HG03045 (cell line): ENCODE measurements around the gene CNTLN.
"Not testable (repeated sequence)": the region's sequence is repeated elsewhere in the genome, so short reads cannot be mapped to it uniquely, and the experiment has no call there.

Source experiments
- ATAC-seq: cut with Tn5 transposase; IDR thresholded peaks from one replicate; pipeline ENCODE4 v1.9.1; 2021; ENCODE audit warnings: mild to moderate bottlenecking, moderate library complexity; ENCODE audit not compliant: unreplicated experiment

CNTLN gene

DNA sequence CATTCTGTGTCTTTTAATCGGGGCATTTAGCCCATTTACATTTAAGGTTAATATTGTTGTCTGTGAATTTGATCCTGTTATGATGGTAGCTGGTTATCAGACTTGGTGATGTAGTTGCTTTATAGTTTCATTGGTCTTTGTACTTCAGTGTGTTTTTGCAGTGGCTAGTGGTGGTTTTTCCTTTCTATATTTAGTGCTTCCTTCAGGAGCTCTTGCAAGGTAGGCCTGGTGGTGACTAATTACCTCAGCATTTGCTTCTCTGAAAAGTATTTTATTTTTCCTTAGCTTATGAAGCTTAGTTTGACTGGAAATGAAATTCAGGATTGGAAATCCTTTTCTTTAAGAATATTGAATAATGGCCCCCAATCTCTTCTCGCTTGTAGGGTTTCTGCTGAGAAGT is 156.9 kb downstream of the CNTLN start:
- ATAC-seq: no peak

DNA sequence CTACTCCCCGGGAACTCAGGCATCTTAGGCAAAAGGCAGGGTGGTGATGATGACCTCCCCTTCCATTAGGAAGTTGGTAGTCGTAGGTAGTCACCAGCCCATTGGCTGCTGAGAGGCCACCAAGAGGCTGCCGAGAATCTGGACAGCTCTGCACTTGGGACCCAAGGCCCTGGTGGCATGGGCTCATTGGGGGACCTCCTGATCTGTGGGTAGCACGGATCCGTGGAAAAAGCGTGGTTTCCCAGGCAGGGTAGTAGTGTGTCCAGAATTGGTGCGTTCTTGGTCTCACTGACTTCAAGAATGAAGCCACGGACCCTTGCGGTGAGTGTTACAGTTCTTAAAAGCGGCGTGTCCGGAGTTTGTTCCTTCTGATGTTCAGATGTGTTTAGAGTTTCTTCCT is 158.8 kb downstream of the CNTLN start:
- ATAC-seq: no peak

DNA sequence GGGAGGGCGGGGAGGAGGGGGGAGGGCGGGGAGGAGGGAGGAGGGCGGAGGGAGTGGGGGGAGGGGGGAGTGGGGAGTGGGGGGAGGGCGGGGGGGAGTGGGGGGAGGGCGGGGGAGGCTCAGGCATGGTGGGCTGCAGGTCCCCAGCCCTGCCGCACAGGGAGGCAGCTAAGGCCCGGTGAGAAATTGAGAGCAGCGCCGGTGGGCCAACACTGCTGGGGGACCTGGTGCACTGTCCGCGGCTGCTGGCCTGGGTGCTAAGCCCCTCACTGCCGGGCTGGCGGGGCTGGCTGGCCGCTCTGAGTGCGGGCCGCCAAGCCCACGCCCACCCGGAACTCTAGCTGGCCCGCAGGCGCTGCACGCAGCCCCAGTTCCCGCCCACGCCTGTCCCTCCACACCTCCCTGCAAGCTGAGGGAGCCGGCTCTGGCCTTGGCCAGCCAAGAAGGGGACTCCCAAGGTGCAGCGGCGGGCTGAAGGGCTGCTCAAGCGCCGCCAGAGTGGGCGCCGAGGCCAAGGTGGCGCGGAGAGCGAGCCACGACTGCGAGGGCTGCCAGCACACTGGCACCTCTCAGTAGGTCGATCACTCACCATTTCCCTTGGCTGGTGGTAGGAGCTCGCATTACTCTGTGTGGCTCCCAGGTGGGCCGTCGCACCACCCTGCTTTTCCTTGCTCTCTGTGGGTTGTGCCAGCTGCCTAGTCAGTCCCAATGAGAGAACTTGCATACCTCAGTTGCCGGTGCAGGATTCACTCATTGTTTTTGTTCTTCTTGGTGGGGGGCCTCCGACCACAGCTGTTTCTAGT is 160.2 kb downstream of the CNTLN start:
- no peak for ATAC-seq

DNA sequence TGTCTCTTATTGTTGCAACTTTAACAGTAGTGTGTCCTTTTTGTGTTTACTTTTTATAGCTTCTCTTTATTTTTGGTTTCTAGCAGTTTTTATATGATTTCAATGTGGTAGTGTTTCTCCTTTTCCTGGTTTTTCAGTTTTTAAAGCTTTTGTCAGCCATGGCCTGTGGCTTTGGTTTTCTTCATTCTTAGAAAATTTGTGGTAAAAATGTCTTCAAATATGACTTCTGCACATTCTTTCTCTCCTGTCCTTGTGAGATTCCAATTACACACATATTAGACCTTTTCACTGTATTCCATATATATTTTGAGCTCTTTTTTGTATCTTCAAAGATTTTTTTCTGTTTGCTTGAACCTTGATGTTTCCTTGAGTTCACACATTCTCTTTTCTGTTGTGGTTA is 180.5 kb downstream of the CNTLN start:
- ATAC-seq: no peak

DNA sequence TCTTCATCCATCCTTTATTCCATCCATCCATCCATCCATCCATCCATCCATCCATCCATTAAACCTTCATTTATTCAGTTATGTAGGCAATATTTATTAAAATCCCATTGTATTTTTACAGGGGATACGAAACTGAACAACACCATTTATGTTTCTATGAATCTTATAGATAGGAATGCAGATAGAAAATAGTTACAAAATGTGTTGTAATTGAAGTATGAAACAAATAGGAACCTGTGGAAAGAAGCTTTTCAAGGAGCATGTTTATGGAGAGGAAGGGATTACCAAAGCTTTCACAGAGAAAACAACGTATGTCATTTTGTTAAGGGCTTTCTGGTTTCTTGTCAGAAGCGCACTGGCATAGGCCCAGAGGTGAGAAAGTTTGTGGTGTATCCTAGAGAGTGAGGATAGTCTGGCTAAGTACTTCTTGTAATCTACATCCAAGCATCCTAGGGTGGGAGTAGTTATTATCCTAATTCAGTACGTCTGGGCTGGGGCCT is 184.0 kb downstream of the CNTLN start:
- no peak for ATAC-seq

DNA sequence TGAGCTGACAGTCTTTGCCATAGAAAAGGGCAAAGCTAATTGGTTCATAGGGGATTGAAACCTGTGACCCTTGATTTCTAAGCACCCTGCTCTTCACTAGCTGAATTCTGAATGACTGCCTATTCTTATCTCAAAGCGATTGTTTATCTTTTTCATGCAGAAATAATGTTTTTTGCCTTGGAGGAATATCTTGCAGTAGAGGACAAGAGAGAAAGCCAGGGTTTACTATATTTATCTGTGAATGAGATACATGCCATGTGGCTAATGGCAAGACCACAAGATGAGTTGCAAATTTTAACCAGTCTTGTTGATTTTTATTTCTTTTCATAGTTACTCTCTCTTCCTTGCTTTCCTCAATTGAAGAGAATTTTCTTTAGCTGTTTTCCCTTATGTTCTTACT is 185.0 kb downstream of the CNTLN start:
- no peak for ATAC-seq

DNA sequence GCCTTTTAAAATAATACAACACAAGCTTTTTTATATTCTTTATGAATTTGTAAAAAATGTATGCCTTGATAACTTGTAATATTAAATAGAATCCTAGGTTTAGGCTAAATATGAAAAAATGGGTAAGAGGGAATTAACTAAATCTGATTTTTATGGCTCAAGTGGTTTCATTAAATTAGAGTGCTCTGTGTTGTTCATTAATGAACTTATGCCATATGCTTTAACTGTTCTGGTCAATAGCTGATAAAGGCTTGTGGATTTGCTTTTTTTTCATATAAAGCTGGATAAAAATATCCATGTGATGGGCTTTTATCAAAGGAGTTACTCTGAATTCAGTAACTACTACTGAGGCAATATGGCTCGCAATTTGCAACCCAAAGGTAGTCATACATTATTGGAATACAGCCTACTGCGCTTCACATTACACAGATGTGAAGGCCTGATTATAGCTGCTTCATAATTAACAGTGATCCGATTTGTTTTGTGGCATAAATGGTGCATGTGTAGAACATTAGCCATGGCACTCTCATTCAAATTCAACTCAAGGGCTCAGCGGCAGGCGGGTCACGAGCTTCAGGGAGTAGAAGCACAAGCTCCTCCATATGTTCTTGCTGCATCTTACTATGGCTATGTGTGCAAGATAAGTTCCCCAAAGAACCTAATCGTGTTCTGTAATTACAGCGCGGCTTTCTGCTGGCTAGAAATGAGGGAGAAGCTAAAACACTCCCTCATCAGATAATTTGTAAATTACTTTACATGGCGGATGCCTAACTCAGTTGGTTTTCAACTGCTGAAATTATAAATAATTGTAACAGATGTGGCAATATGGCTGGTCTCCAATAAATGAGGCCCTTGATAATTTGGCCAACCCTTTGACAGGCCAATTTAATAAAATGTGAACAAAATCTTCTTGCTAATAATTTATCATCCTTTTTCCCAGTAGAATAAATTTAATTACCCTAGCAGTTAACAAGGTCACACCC is 188.3 kb downstream of the CNTLN start:
- no peak for ATAC-seq

DNA sequence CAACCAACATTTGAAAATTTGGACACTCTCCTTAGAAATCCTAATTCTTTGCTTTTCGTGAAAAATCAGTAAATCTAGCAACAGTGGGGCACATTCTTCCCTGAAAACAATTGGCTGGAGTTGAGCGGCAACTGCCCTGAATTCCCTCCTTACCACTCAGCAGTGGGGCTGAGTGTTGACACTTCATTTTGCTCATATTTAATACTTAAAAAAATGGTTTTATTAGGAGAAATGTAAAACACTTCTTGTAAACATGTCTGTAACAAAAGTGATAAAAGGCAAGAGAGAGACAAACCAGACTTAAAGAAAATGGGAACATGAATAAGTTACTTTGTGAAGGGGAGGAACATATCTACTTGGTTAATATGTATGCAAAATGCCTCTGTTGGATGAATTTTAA is 193.5 kb downstream of the CNTLN start:
- ATAC-seq: no peak

DNA sequence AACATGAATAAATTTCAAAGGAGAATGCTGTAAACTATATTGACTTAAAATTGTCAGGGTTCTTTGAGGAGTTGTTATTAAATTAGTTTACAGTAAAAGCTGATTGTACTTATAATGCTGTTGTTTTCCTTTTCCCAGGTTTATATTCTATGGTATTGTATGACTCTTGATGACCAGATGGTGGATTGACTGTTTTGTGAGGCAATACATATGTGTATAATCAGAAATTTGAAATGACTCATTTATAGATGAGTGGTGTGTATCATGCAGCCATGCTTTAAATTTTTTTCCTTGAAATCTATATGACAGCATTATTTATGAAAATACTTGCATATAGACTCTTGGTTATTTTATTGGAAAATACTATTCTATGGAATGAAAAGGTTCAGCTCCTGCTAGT is 195.3 kb downstream of the CNTLN start:
- no peak for ATAC-seq

DNA sequence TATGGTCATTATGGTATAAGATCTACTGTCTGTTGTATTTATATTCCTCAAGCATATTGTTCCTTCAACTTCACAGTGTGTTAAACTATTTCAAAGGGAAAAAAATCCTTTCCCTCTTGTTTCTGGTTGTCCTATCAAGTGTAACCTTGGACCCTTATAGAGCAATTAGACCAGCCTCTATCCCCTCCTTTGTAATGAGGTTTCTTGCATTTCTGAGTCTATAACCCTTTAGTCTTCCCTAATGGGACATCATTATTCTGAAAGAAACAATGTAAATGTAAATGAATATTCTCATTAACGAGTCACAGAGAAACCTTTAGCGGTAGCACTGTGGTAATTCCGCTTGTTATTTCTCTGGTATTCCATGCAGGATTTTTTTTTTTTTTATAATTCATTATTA is 197.3 kb downstream of the CNTLN start:
- no peak for ATAC-seq

DNA sequence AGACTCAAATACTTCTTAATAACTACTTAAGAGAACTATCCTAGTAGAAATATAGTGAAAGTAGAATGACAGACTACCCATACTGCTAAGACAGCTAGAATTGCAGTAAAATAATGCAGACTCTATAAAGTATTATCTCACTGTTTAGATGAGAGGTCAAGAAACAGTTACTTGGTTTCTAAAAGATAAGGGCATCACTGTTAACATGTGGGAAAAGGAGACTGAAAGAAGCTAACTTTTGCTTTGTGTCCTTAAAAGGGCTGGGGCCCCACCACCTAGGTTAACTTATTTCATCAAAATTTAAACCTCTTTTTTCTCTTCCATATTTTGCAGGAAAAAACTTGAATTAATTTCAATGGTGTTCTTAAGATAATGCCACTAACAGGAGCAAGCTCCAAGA is 204.3 kb downstream of the CNTLN start:
- no peak for ATAC-seq

DNA sequence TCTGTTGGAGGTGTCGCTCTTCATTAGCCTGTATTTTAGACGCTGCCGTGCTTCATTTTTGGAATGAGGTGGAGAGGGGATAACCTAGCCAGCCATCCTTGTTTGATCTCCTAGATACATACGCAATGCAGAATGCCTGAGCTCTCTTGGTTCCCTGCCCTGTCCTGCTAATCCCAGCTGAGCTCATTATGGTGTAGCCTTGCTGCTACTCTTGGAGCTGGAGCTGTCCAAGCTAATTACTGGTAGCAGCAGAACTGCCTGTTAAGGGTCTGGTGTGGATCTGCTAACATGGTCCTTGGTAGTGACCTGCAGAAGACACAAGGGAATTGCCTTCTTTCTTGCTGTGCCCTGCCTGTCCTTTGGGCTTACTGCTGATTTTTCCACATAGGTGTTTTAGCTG is 207.9 kb downstream of the CNTLN start:
- ATAC-seq: no peak

DNA sequence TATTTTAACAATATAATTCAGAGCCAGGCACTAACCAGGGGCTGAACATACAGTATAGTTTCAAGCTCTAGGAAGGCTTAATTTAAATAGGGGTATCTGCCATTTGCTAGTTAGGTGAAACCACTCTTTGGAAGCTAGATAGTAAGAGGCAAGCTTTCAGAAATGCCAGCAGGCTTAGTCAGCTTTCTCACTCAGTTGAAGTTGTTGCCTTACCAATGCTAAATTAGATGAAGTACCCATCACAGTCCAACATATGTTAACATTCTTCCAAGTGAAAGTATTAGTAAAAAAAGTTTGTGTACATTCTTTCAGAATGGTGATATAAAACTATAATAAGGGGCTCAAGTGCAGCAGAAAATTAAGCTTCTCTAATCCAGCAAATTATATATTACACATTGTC is 215.0 kb downstream of the CNTLN start:
- no peak for ATAC-seq

DNA sequence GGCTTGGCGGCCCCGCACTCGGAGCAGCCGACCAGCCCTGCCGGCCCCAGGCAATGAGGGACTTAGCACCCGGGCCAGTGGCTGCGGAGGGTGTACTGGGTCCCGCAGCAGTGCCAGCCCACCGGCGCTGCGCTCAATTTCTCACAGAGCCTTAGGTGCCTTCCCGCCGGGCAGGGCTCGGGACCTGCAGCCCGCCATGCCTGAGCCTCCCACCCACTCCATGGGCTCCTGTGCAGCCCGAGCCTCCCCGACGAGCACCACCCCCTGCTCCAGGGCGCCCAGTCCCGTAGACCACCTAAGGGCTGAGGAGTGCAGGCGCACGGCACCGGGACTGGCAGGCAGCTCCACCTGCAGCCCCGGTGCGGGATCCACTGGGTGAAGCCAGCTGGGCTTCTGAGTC is 219.2 kb downstream of the CNTLN start:
- ATAC-seq: not testable (repeated sequence)

DNA sequence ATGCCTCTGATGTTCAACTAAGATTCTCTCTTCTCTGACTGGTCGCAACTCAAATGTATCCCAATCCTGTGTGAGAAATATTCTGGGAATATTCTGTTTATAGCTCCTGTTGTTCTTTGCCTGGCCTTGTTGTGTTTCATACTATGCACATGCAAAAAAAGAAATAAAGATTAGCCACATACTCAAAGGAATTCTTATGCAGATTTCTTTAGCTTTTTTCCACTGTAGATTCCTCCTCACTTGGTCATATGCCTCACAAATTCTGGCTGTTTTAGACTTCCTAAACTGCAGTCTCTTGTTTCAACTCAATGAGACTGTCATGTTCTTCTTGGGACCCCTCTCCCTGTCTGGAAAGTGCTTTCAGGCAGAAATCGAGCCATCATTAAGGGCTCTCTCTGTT is 226.5 kb downstream of the CNTLN start:
- no peak for ATAC-seq

DNA sequence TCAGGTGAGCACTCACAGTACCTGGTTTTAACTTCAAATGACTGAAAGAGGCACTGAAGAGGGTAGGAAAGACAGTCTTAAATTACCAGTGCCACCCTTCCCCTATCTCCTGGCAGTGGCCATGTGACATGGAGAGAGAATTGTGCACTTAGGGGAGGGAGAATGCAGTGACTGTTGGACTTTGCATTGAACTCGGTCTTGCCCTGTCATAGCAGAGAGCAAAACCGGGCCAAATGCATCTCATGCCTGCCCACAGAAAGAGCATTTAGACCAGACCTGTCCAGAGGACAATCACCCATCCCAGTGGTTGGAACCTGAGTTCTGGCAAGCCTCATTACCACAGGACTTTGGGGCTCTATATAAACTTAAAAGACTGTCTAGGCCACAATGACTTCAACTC is 232.2 kb downstream of the CNTLN start:
- no peak for ATAC-seq

DNA sequence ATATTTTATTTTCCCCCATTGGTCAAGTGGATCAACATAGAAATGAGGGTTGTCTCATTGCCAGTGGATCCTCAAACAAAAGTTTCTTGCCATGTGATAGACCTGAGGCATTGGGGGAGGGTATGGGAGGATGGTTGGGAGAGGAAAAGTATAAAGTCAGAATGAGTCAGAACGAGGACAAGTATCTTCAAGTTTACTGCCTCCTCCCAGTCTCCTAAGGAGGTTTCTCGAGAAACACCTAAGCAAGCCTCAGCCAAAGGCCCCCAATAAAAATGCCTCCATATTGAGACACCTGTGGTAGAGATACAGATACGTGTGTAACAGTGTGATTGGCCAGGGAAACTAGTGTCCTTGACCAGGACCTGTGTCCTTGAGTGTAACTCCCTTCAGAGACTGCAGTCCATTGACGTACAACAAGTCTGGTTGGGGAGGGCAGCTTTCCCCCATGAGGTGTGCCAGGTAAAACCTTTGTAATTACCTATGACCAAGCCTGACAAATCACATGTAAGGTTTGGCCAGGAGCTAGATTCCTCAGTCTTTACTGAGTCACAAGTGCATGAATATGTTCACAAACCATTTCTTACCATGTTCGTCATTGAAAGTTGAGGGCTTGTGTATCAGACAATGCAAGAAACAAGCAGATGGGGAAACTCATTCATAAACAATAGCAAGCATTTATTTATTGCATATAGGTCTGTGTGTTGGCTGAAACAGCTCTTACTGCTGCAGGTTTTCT is 245.5 kb downstream of the CNTLN start:
- no peak for ATAC-seq

DNA sequence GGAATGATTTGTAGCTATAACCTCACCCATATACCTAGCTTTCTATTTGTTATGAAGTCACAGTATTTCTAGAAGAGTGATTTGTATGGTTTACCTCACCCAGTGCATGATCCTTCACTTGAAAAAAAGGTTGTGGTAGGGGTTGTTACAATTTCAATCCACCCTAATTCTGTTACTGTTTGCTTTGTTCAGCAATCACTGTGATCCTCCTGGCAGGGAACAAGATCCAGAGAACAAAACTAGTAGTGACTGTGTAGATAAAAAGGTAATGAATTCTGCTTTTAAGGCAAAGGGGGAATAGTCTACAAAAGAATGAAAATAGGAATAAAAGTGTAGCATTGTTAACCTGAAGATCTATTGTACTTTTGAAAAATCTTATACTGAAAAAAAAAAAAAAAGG is 252.7 kb downstream of the CNTLN start:
- no peak for ATAC-seq

DNA sequence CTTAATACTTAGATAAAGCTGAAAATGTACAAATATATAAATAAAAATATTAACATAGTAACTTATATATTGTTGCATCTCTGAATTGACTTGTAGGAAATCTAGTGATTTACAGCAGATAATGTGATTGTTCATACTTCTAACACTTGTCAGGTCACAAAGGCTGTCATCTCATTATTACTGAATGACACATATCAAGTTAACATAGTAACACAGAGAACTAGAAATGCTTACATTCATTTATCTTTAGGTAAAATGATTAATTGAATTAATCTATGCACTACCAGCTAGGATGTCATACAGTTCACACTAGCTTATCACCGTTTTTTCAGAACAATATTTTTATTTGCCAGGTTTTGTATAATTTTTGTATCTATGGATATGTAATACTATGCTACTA is 254.2 kb downstream of the CNTLN start:
- ATAC-seq: no peak

DNA sequence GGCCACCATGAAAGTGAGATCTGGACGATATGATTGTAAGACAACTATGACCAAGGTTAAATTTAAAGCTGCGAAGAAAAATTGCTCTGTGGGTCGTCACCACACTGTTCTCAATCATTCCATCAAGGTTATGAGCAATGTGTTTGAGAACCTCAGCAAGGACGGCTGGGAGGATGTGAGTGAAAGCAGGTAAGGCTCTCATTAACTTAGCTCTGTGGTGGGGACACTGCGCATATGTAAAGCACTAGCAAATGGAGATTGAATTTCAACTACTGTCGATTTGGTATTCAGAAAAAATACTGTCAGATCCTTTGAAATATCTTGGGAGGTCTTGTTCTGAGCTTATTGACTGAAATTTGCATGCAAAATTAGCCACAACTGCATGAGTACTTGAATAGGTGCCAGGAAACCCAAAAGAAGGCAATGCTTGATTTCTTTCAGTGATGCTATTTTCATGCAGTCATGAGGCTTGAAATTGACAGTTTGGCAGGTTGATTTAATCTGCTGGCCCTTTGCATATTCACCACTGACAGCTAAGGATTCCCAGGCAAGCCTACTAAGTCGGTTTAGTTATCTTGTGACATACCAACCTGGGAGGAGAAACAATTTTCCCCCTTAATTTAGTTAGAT is 260.2 kb downstream of the CNTLN start:
- no peak for ATAC-seq
